Activated naive CD8-positive, alpha-beta T cell treated with anti-CD3 and anti-CD28 coated beads for 36 hours (primary cell): ENCODE measurements around the gene UBL4B. TPM values are rescaled to one million over a fixed set of nuclear protein-coding genes. Genes with fewer than 3 reads are reported as not detected.

ENCODE experiments used
- DNase-seq: peaks from one replicate; pipeline ENCODE4 v3.0.0; 2021
- H3K27ac Mint-ChIP-seq: one replicate; pipeline ENCODE4 v1.8.0; 2022; ENCODE audit warnings: mild to moderate bottlenecking, moderate library complexity, mixed read lengths
- H3K27me3 Mint-ChIP-seq: one replicate; pipeline ENCODE4 v1.8.0; 2022; ENCODE audit warnings: mild to moderate bottlenecking, mixed read lengths
- H3K36me3 Mint-ChIP-seq: one replicate; pipeline ENCODE4 v1.8.0; 2021; ENCODE audit warnings: mild to moderate bottlenecking, mixed read lengths
- H3K4me1 Mint-ChIP-seq: one replicate; pipeline ENCODE4 v1.8.0; 2021; ENCODE audit warnings: mixed read lengths
- H3K4me3 Mint-ChIP-seq: one replicate; pipeline ENCODE4 v1.8.0; 2022; ENCODE audit warnings: mild to moderate bottlenecking, moderate library complexity, mixed read lengths
- H3K9me3 Mint-ChIP-seq: one replicate; pipeline ENCODE4 v1.8.0; 2022; ENCODE audit warnings: mixed read lengths
- total RNA-seq, 2 experiments: library from RNA; stranded (reverse); gene quantifications; one replicate each; pipeline ENCODE4 v1.2.3, GENCODE V29; 2021

The UBL4B gene
- total RNA-seq, 2 experiments from 2014 or later: not detected

GRCh38 chr1:110120960-110121561, 8.8 kb downstream of the UBL4B start:
- H3K4me3 Mint-ChIP-seq: no peak overlapping the region
- H3K27me3 Mint-ChIP-seq: peaks cover 23% of the 10 kb centered on the region
- H3K4me1 Mint-ChIP-seq: peaks cover 6% of the 10 kb centered on the region
- H3K27ac Mint-ChIP-seq: no peak overlapping the region
- peaks cover 2% of the 10 kb centered on the region for H3K36me3 Mint-ChIP-seq
- H3K9me3 Mint-ChIP-seq: peaks cover 5% of the 10 kb centered on the region
- no peak for DNase-seq

GRCh38 chr1:110123224-110123623, 11.0 kb downstream of the UBL4B start:
- peaks cover 6% of the 10 kb centered on the region for H3K4me1 Mint-ChIP-seq
- H3K9me3 Mint-ChIP-seq: peaks cover 5% of the 10 kb centered on the region
- no peak overlapping the region for H3K27ac Mint-ChIP-seq
- H3K36me3 Mint-ChIP-seq: peaks cover 2% of the 10 kb centered on the region
- H3K4me3 Mint-ChIP-seq: no peak overlapping the region
- DNase-seq: no peak
- H3K27me3 Mint-ChIP-seq: peaks cover 17% of the 10 kb centered on the region

GRCh38 chr1:110125810-110126209, 13.6 kb downstream of the UBL4B start:
- peaks cover 2% of the 10 kb centered on the region for H3K4me1 Mint-ChIP-seq
- H3K27me3 Mint-ChIP-seq: peaks cover 37% of the 10 kb centered on the region
- no peak overlapping the region for H3K4me3 Mint-ChIP-seq
- H3K27ac Mint-ChIP-seq: no peak overlapping the region
- DNase-seq: no peak
- H3K9me3 Mint-ChIP-seq: peaks cover 2% of the 10 kb centered on the region
- H3K36me3 Mint-ChIP-seq: no peaks in the 10 kb centered on the region

- peak; percentile 21 for DNase-seq
- H3K4me3 Mint-ChIP-seq: no peak overlapping the region
- peaks cover 2% of the 10 kb centered on the region for H3K9me3 Mint-ChIP-seq
- peaks cover 2% of the 10 kb centered on the region for H3K4me1 Mint-ChIP-seq
- no peaks in the 10 kb centered on the region for H3K36me3 Mint-ChIP-seq
- H3K27ac Mint-ChIP-seq: no peak overlapping the region
- peaks cover 46% of the 10 kb centered on the region for H3K27me3 Mint-ChIP-seq
Measured at GRCh38 chr1:110130113-110130591, 17.9 kb downstream of the UBL4B start.

- no peak overlapping the region for H3K4me3 Mint-ChIP-seq
- no peaks in the 10 kb centered on the region for H3K36me3 Mint-ChIP-seq
- peaks cover 53% of the 10 kb centered on the region for H3K27me3 Mint-ChIP-seq
- peaks cover under 1% of the 10 kb centered on the region for H3K9me3 Mint-ChIP-seq
- no peak for DNase-seq
- H3K4me1 Mint-ChIP-seq: peaks cover 2% of the 10 kb centered on the region
- no peak overlapping the region for H3K27ac Mint-ChIP-seq
Measured at GRCh38 chr1:110130989-110131388, 18.7 kb downstream of the UBL4B start.

- Mint-ChIP-seq H3K27me3 (peaks cover 59% of the 10 kb centered on the region), H3K27ac (no peak overlapping the region), H3K9me3 (no peaks in the 10 kb centered on the region), H3K4me1 (peaks cover 13% of the 10 kb centered on the region), H3K36me3 (no peaks in the 10 kb centered on the region), H3K4me3 (no peak overlapping the region)
- DNase-seq: no peak
Measured at GRCh38 chr1:110132682-110133081, 20.4 kb downstream of the UBL4B start.

GRCh38 chr1:110133436-110133835, 21.2 kb downstream of the UBL4B start:
- no peak overlapping the region for H3K4me3 Mint-ChIP-seq
- peaks cover 14% of the 10 kb centered on the region for H3K4me1 Mint-ChIP-seq
- no peak overlapping the region for H3K27ac Mint-ChIP-seq
- DNase-seq: no peak
- H3K9me3 Mint-ChIP-seq: no peaks in the 10 kb centered on the region
- no peaks in the 10 kb centered on the region for H3K36me3 Mint-ChIP-seq
- peaks cover 57% of the 10 kb centered on the region for H3K27me3 Mint-ChIP-seq

GRCh38 chr1:110134050-110134595, 21.9 kb downstream of the UBL4B start:
- no peaks in the 10 kb centered on the region for H3K9me3 Mint-ChIP-seq
- peaks cover 51% of the 10 kb centered on the region for H3K27me3 Mint-ChIP-seq
- no peak overlapping the region for H3K27ac Mint-ChIP-seq
- H3K4me3 Mint-ChIP-seq: no peak overlapping the region
- no peaks in the 10 kb centered on the region for H3K36me3 Mint-ChIP-seq
- no peak for DNase-seq
- peaks cover 14% of the 10 kb centered on the region for H3K4me1 Mint-ChIP-seq

- peaks cover 46% of the 10 kb centered on the region for H3K27me3 Mint-ChIP-seq
- no peaks in the 10 kb centered on the region for H3K9me3 Mint-ChIP-seq
- no peak overlapping the region for H3K4me3 Mint-ChIP-seq
- no peak overlapping the region for H3K27ac Mint-ChIP-seq
- no peak for DNase-seq
- H3K4me1 Mint-ChIP-seq: peaks cover 13% of the 10 kb centered on the region
- no peaks in the 10 kb centered on the region for H3K36me3 Mint-ChIP-seq
Measured at GRCh38 chr1:110135246-110135645, 23.0 kb downstream of the UBL4B start.

- Mint-ChIP-seq H3K4me3 (no peak overlapping the region), H3K9me3 (no peaks in the 10 kb centered on the region), H3K27me3 (peaks cover 44% of the 10 kb centered on the region), H3K36me3 (no peaks in the 10 kb centered on the region), H3K27ac (no peak overlapping the region), H3K4me1 (peaks cover 11% of the 10 kb centered on the region)
- DNase-seq: no peak
Measured at GRCh38 chr1:110135666-110136065, 23.4 kb downstream of the UBL4B start.

GRCh38 chr1:110136911-110137310, 24.7 kb downstream of the UBL4B start:
- no peak overlapping the region for H3K4me3 Mint-ChIP-seq
- no peak overlapping the region for H3K27ac Mint-ChIP-seq
- H3K36me3 Mint-ChIP-seq: no peaks in the 10 kb centered on the region
- peak; percentile 40 for DNase-seq
- H3K9me3 Mint-ChIP-seq: no peaks in the 10 kb centered on the region
- peaks cover 41% of the 10 kb centered on the region for H3K27me3 Mint-ChIP-seq
- peaks cover 11% of the 10 kb centered on the region for H3K4me1 Mint-ChIP-seq

GRCh38 chr1:110138956-110139355, 26.7 kb downstream of the UBL4B start:
- DNase-seq: no peak
- Mint-ChIP-seq H3K4me1 (peaks cover 11% of the 10 kb centered on the region), H3K27ac (no peak overlapping the region), H3K4me3 (no peak overlapping the region), H3K9me3 (no peaks in the 10 kb centered on the region), H3K27me3 (peaks cover 38% of the 10 kb centered on the region), H3K36me3 (no peaks in the 10 kb centered on the region)

GRCh38 chr1:110144366-110144765, 32.1 kb downstream of the UBL4B start:
- no peak for DNase-seq
- H3K27ac Mint-ChIP-seq: no peak overlapping the region
- H3K36me3 Mint-ChIP-seq: no peaks in the 10 kb centered on the region
- no peaks in the 10 kb centered on the region for H3K9me3 Mint-ChIP-seq
- H3K4me1 Mint-ChIP-seq: no peaks in the 10 kb centered on the region
- H3K27me3 Mint-ChIP-seq: peaks cover 24% of the 10 kb centered on the region
- H3K4me3 Mint-ChIP-seq: no peak overlapping the region

GRCh38 chr1:110148961-110149360, 36.7 kb downstream of the UBL4B start:
- Mint-ChIP-seq H3K27ac (no peak overlapping the region), H3K27me3 (peaks cover 44% of the 10 kb centered on the region), H3K36me3 (no peaks in the 10 kb centered on the region), H3K9me3 (no peaks in the 10 kb centered on the region), H3K4me1 (peaks cover 2% of the 10 kb centered on the region), H3K4me3 (no peak overlapping the region)
- DNase-seq: no peak

- DNase-seq: peak; percentile 70
- H3K27ac Mint-ChIP-seq: no peak within 1 kb of the TSS
- H3K4me3 Mint-ChIP-seq: peak within 1 kb of the TSS; percentile 12
- no peaks in the 10 kb centered on the region for H3K36me3 Mint-ChIP-seq
- peaks cover 53% of the 10 kb centered on the region for H3K27me3 Mint-ChIP-seq
- peaks cover 2% of the 10 kb centered on the region for H3K4me1 Mint-ChIP-seq
- H3K9me3 Mint-ChIP-seq: no peaks in the 10 kb centered on the region
Measured at GRCh38 chr1:110150330-110151174, 38.3 kb downstream of the UBL4B start, which contains the start of gene SLC6A17. Gene SLC6A17, plus strand, starts transcription at chr1:110150494. Its CDS starts 16,436 bp downstream, at chr1:110166930.
